GM12865 (cell line): Measurements from ENCODE around the gene ATP11B.
A peak's percentile ranks its signal among the peaks of the same experiment; 100 is the strongest.

ENCODE experiments used
- DNase-seq: peaks from one replicate; pipeline ENCODE4 v3.0.0; 2010; ENCODE audit warnings: low read depth
- H3K4me3 ChIP-seq: 2 replicates; pipeline ENCODE4 v1.5.1; 2011; ENCODE audit warnings: mild to moderate bottlenecking, low read depth, low read length, control low read depth
- TF ChIP-seq, protein P1 (sequence below): IDR thresholded peaks from 2 replicates; pipeline ENCODE4 v1.5.1; 2011; ENCODE audit warnings: low read length, control low read depth, low read depth, inconsistent platforms; ENCODE audit not compliant: insufficient read depth; ENCODE audit errors: missing control alignments

ATP11B gene

DNA sequence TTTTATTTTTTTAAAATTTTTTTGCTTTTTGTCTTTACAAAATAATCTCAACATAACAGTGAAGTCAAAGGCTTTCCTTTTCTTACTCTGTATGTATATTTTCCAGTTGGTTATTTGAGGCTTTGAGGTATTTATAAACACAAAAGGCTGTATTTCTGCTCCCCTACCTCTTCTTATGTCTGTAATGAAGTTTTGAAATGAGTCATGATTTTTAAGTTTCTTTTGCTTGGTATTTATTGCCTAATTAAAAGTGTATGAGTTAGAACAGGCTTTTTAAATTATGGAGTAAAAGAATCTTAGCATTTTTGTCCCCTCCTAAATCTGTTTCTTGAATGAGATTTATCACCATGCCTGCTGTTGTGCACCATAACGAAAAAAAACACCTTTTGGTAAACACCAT is 121.0 kb downstream of the ATP11B start:
- DNase-seq, result no peak
- no peak overlapping the region for H3K4me3 ChIP-seq
- TF ChIP-seq, protein P1, sequence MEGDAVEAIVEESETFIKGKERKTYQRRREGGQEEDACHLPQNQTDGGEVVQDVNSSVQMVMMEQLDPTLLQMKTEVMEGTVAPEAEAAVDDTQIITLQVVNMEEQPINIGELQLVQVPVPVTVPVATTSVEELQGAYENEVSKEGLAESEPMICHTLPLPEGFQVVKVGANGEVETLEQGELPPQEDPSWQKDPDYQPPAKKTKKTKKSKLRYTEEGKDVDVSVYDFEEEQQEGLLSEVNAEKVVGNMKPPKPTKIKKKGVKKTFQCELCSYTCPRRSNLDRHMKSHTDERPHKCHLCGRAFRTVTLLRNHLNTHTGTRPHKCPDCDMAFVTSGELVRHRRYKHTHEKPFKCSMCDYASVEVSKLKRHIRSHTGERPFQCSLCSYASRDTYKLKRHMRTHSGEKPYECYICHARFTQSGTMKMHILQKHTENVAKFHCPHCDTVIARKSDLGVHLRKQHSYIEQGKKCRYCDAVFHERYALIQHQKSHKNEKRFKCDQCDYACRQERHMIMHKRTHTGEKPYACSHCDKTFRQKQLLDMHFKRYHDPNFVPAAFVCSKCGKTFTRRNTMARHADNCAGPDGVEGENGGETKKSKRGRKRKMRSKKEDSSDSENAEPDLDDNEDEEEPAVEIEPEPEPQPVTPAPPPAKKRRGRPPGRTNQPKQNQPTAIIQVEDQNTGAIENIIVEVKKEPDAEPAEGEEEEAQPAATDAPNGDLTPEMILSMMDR, result no peak

DNA sequence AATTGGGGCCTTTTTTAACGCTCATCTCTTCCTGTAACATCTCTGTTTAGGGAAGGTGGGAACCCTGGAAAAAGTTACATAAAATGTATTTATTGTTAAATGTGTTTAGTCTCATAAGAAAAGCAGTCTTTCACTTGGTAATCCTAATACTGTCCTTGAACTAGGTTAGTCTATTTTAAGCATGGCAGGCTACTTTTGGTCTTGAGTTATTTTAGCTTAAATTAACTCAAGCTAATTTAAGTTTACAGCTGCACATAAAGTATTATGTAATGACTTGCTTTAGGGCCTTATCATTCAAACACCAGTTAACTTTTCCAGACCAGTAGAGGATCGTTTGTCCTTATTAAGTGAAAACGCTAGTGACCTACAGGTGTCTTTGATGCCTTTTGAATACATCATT is 123.8 kb downstream of the ATP11B start:
- H3K4me3 ChIP-seq, result no peak overlapping the region
- TF ChIP-seq, protein P1, result no peak
- DNase-seq, result no peak

- H3K4me3 ChIP-seq, result no peak overlapping the region
- TF ChIP-seq, protein P1, result no peak
- DNase-seq, result no peak
Observed at GRCh38 chr3:182919866-182920357, 126.6 kb downstream of the ATP11B start.

DNA sequence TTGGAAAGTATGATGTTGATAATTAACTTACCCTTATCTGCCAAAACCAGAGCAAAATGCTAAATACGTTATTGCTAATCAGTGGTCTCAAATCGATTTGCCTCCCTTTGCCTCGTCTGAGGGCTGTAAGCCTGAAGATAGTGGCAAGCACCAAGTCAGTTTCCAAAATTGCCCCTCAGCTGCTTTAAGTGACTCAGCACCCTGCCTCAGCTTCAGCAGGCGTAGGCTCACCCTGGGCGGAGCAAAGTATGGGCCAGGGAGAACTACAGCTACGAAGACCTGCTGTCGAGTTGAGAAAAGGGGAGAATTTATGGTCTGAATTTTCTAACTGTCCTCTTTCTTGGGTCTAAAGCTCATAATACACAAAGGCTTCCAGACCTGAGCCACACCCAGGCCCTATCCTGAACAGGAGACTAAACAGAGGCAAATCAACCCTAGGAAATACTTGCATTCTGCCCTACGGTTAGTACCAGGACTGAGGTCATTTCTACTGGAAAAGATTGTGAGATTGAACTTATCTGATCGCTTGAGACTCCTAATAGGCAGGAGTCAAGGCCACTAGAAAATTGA is 127.3 kb downstream of the ATP11B start:
- DNase-seq, result no peak
- TF ChIP-seq, protein P1, result no peak

GRCh38 chr3:182921665-182922355 is 128.5 kb downstream of the ATP11B start:
- no peak for DNase-seq
- H3K4me3 ChIP-seq, result no peak overlapping the region
- TF ChIP-seq, protein P1, result no peak

More for the DNA sequence above, 127.3 kb downstream of the ATP11B start:
- H3K4me3 ChIP-seq, result no peak overlapping the region

DNA sequence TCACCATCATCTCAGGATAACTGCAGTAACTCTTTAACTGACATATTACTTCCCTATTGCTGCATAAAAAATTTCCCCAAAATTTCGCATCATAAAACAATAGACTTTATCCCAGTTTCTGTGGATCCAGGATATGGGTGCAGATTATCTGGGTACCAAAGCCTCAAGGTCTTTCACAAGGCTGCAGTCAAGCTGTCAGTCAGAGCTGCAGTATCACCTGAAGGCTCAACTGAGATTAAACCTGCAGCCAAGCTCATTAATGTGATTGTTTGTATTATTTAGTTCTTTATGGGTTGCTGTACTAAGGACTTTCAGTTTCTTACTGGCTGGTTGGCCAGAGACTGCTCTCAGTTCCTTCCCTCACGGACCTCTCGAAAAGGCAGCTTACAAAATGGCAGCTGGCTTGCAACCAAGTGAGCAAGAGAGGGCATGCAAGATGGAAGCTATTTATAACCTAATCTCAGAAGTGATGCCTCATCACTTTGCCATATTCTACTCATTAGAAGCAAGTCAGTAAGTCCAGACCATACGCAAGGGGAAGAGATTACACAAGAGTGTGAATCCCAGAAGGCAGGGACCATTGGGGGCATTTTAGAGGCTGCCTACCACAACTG is 132.1 kb downstream of the ATP11B start:
- peak; percentile 87 for DNase-seq
- TF ChIP-seq, protein P1, result no peak
- H3K4me3 ChIP-seq, result no peak overlapping the region

DNA sequence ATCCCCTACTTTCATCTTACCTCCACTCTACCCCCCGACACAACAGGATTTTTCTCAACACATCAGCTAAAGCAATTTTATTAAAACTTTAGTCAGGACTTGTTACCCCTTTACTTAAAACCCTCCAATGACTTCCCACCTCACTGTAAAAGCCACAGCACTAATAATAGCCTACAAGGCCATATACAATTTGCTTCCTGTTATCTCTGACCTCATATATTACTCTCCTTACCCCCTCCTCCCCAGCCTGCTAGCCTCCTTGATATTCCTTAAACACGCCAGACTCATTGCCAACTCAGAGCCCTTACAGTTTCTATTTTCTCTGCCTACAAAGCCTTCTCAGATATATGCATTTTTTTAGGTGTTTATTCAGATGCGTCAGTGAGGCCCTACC is 132.6 kb downstream of the ATP11B start:
- peak; percentile 26 for DNase-seq
- TF ChIP-seq, protein P1, result no peak
- no peak overlapping the region for H3K4me3 ChIP-seq
